ENCODE data around the gene TMBIM4. TPM values are rescaled to one million over a fixed set of nuclear protein-coding genes. Genes with fewer than 3 reads are reported as not detected.

TMBIM4 gene
- total and polyA plus RNA-seq, 2 experiments from 2014 or later = 59.6 to 63.6 TPM

DNA sequence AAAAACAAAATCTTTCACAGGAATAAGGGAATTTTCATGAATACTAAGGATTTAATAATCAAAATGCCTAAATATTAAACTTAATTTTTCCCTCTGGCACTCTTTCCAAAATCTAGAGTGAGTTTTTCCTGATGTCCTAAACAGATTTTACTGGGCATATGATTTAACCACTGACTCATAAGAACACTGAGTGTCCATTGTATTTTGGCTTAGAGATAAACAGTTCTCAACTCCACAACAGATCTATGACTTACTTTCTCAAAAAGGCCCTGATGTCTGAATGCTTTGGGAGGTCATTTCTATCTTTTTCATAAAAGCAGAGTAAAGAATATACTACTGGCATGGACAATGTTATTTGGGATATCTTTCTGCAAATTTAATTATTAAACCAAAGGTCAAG lies 15.0 kb downstream of the TMBIM4 start:
- Histone ChIP-seq H3K9me2 (ENCODE audit: insufficient read depth) (no peaks in the 10 kb centered on the region), H3K4me2 (no peak overlapping the region), H3K36me3 (ENCODE audit: insufficient read depth) (no peaks in the 10 kb centered on the region), H3K79me2 (replicated peaks; ENCODE audit: insufficient read depth) (no peaks in the 10 kb centered on the region), H3K27me3 (ENCODE audit: insufficient read depth) (no peaks in the 10 kb centered on the region), H3K4me3 (no peak overlapping the region), H2AFZ (no peak overlapping the region), H3F3A (replicated peaks; ENCODE audit: low read depth) (no peaks in the 10 kb centered on the region), H3K4me1 (ENCODE audit: insufficient read depth) (no peaks in the 10 kb centered on the region), H4K20me1 (replicated peaks; ENCODE audit: insufficient read depth) (no peaks in the 10 kb centered on the region), H3K27ac (ENCODE audit: low read depth) (no peak overlapping the region)
- no peak overlapping the region for H3K4me3 Mint-ChIP-seq
- peaks cover 2% of the 10 kb centered on the region for H3K27me3 Mint-ChIP-seq (ENCODE audit: insufficient read depth, low read depth, poor library complexity)
- H3K36me3 Mint-ChIP-seq (ENCODE audit: low read depth) = peaks cover 15% of the 10 kb centered on the region; the same call in 2 of the 3 replicates
- H3K27ac Mint-ChIP-seq = no peak overlapping the region
- H3K9me3 Mint-ChIP-seq = no peaks in the 10 kb centered on the region
- TF ChIP-seq ZNF114 (CRISPR knock-in tag; IDR thresholded peaks at IDR 0.05) (no peak), NANOG (IDR thresholded peaks at IDR 0.05; ENCODE audit: borderline replicate concordance) (no peak), STAT1 (IDR thresholded peaks at IDR 0.05; ENCODE audit: unreplicated experiment) (no peak), ZNF331 (CRISPR knock-in tag; IDR thresholded peaks at IDR 0.05; ENCODE audit: low read depth) (no peak), EZH2phosphoT487 (IDR thresholded peaks at IDR 0.05; ENCODE audit: unreplicated experiment) (no peak), EZH2 (IDR thresholded peaks at IDR 0.05; ENCODE audit: low read depth, unreplicated experiment) (no peak), JUNB (IDR thresholded peaks at IDR 0.05; ENCODE audit: unreplicated experiment) (no peak), POLR2AphosphoS5 (IDR thresholded peaks at IDR 0.05; ENCODE audit: low read depth) (no peak), CREB1 (CRISPR knock-in tag; IDR thresholded peaks at IDR 0.05; ENCODE audit: low read depth) (no peak)
- TF ChIP-seq, protein P1, sequence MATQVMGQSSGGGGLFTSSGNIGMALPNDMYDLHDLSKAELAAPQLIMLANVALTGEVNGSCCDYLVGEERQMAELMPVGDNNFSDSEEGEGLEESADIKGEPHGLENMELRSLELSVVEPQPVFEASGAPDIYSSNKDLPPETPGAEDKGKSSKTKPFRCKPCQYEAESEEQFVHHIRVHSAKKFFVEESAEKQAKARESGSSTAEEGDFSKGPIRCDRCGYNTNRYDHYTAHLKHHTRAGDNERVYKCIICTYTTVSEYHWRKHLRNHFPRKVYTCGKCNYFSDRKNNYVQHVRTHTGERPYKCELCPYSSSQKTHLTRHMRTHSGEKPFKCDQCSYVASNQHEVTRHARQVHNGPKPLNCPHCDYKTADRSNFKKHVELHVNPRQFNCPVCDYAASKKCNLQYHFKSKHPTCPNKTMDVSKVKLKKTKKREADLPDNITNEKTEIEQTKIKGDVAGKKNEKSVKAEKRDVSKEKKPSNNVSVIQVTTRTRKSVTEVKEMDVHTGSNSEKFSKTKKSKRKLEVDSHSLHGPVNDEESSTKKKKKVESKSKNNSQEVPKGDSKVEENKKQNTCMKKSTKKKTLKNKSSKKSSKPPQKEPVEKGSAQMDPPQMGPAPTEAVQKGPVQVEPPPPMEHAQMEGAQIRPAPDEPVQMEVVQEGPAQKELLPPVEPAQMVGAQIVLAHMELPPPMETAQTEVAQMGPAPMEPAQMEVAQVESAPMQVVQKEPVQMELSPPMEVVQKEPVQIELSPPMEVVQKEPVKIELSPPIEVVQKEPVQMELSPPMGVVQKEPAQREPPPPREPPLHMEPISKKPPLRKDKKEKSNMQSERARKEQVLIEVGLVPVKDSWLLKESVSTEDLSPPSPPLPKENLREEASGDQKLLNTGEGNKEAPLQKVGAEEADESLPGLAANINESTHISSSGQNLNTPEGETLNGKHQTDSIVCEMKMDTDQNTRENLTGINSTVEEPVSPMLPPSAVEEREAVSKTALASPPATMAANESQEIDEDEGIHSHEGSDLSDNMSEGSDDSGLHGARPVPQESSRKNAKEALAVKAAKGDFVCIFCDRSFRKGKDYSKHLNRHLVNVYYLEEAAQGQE (IDR thresholded peaks at IDR 0.05; ENCODE audit: unreplicated experiment) = no peak
- TF ChIP-seq, protein P2, sequence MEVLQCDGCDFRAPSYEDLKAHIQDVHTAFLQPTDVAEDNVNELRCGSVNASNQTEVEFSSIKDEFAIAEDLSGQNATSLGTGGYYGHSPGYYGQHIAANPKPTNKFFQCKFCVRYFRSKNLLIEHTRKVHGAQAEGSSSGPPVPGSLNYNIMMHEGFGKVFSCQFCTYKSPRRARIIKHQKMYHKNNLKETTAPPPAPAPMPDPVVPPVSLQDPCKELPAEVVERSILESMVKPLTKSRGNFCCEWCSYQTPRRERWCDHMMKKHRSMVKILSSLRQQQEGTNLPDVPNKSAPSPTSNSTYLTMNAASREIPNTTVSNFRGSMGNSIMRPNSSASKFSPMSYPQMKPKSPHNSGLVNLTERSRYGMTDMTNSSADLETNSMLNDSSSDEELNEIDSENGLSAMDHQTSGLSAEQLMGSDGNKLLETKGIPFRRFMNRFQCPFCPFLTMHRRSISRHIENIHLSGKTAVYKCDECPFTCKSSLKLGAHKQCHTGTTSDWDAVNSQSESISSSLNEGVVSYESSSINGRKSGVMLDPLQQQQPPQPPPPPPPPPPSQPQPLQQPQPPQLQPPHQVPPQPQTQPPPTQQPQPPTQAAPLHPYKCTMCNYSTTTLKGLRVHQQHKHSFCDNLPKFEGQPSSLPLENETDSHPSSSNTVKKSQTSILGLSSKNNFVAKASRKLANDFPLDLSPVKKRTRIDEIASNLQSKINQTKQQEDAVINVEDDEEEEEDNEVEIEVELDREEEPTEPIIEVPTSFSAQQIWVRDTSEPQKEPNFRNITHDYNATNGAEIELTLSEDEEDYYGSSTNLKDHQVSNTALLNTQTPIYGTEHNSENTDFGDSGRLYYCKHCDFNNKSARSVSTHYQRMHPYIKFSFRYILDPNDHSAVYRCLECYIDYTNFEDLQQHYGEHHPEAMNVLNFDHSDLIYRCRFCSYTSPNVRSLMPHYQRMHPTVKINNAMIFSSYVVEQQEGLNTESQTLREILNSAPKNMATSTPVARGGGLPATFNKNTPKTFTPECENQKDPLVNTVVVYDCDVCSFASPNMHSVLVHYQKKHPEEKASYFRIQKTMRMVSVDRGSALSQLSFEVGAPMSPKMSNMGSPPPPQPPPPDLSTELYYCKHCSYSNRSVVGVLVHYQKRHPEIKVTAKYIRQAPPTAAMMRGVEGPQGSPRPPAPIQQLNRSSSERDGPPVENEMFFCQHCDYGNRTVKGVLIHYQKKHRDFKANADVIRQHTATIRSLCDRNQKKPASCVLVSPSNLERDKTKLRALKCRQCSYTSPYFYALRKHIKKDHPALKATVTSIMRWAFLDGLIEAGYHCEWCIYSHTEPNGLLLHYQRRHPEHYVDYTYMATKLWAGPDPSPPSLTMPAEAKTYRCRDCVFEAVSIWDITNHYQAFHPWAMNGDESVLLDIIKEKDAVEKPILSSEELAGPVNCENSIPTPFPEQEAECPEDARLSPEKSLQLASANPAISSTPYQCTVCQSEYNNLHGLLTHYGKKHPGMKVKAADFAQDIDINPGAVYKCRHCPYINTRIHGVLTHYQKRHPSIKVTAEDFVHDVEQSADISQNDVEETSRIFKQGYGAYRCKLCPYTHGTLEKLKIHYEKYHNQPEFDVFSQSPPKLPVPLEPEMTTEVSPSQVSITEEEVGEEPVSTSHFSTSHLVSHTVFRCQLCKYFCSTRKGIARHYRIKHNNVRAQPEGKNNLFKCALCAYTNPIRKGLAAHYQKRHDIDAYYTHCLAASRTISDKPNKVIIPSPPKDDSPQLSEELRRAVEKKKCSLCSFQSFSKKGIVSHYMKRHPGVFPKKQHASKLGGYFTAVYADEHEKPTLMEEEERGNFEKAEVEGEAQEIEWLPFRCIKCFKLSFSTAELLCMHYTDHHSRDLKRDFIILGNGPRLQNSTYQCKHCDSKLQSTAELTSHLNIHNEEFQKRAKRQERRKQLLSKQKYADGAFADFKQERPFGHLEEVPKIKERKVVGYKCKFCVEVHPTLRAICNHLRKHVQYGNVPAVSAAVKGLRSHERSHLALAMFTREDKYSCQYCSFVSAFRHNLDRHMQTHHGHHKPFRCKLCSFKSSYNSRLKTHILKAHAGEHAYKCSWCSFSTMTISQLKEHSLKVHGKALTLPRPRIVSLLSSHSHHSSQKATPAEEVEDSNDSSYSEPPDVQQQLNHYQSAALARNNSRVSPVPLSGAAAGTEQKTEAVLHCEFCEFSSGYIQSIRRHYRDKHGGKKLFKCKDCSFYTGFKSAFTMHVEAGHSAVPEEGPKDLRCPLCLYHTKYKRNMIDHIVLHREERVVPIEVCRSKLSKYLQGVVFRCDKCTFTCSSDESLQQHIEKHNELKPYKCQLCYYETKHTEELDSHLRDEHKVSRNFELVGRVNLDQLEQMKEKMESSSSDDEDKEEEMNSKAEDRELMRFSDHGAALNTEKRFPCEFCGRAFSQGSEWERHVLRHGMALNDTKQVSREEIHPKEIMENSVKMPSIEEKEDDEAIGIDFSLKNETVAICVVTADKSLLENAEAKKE (CRISPR knock-in tag; IDR thresholded peaks at IDR 0.05) = no peak
- DNase-seq (ENCODE audit: low spot score) (no peak), ATAC-seq (no peak)
- no peaks in the 10 kb centered on the region for H3K4me1 Mint-ChIP-seq
